ENCODE data around the gene FMN2.

- TF ChIP-seq CTCF (conservative IDR thresholded peaks at IDR 0.05 in 1 of 2, IDR thresholded peaks at IDR 0.05 in 1 of 2; ENCODE audit: extremely low read depth in 1 of 2, insufficient read depth in 1 of 2, low read depth in 1 of 2, low read length in 2 of 2) = no peak
- no peak for TF ChIP-seq EZH2 (IDR thresholded peaks at IDR 0.05; ENCODE audit: borderline replicate concordance, low read length)
Observed at GRCh38 chr1:240073097-240073496, 18.6 kb upstream of the FMN2 start.
